ENCODE results near the gene ENPP3.

GRCh38 chr6:131687022-131687421 lies 49.9 kb downstream of the ENPP3 start:
- TF ChIP-seq CTCF (IDR thresholded peaks at IDR 0.05) (no peak), EZH2 (IDR thresholded peaks at IDR 0.05; ENCODE audit: borderline replicate concordance, insufficient read depth, low read depth, low read length, poor library complexity, severe bottlenecking) (no peak)
